HCT116 (cell line): Measurements from ENCODE around the gene HS6ST3. TPM values are rescaled to one million over a fixed set of nuclear protein-coding genes. Genes with fewer than 3 reads are reported as not detected.

Experiments used
- ATAC-seq: fragments of 200-7000 bp; cut with Tn5 transposase; 2 replicates; pipeline ENCODE4 v1.9.1; 2020; ENCODE audit warnings: mild to moderate bottlenecking, moderate library complexity
- BruUV-seq: library from RNA; stranded (reverse); fragments of 400-500 nt; replicated peaks from 2 replicates; lab custom pipeline; 2021; lab: Mats Ljungman, UMichigan
- CTCF ChIA-PET: fragments of 300-600 bp; sonication (Branson Sonifier 250); formaldehyde crosslinking; loops from one replicate; lab custom pipeline; 2021; ENCODE audit warnings: antibody characterized with exemption; lab: Charles Lee
- POLR2A ChIA-PET: fragments of 300-600, 350-600 bp; sonication (Branson Sonifier 250); formaldehyde crosslinking; loops from one replicate; lab custom pipeline; 2021; ENCODE audit warnings: antibody characterized with exemption; lab: Charles Lee
- RAD21 ChIA-PET, 2 experiments: fragments of 300-600 bp; sonication (Branson Sonifier 250); formaldehyde crosslinking; loops; one replicate each; lab custom pipeline; 2023; ENCODE audit warnings: low total read pairs in 2 of 2; ENCODE audit not compliant: uncharacterized antibody in 2 of 2, unreplicated experiment in 2 of 2, low non-redundant PET in 1 of 2; lab: Charles Lee
- DNase-seq: peaks from one replicate; pipeline ENCODE4 v3.0.0-alpha.2; 2010; ENCODE audit warnings: low read depth, low spot score
- H2AFZ ChIP-seq: fragments of 200-600 bp; shearing (Covaris generic), sonication (generic); 2 replicates; pipeline ENCODE4 v1.6.1; 2017; ENCODE audit warnings: low read depth, mixed run types, mixed read lengths, antibody characterized with exemption, low read length; ENCODE audit not compliant: poor library complexity, severe bottlenecking
- H3K27ac ChIP-seq: 2 replicates; pipeline ENCODE4 v1.5.1; 2012; ENCODE audit warnings: low read depth, low read length
- H3K27me3 ChIP-seq: fragments of 200-600 bp; sonication (generic); 2 replicates; pipeline ENCODE4 v1.6.1; 2016; ENCODE audit warnings: mixed run types, low read length, mixed read lengths; ENCODE audit not compliant: insufficient read depth
- H3K36me3 ChIP-seq, 2 experiments: fragments of 200-500 bp in 1 of 2; fragments of 200-600 bp in 1 of 2; sonication (Bioruptor generic) in 1 of 2; sonication (generic) in 1 of 2; 2 replicates each; pipeline versions ENCODE4 v1.5.1 to v1.6.1; 2014 to 2016; ENCODE audit warnings: low read length in 2 of 2, inconsistent platforms in 1 of 2, mixed read lengths in 1 of 2, mixed run types in 1 of 2; ENCODE audit not compliant: insufficient read depth in 2 of 2, control insufficient read depth in 1 of 2
- H3K4me1 ChIP-seq, 2 experiments: fragments of 200-600 bp in 1 of 2; sonication (generic) in 1 of 2; 2 replicates each; pipeline versions ENCODE4 v1.5.1 to v1.6.1; 2012 to 2017; ENCODE audit warnings: low read length in 2 of 2, inconsistent platforms in 1 of 2, mild to moderate bottlenecking in 1 of 2, mixed read lengths in 1 of 2, mixed run types in 1 of 2, moderate library complexity in 1 of 2; ENCODE audit not compliant: insufficient read depth in 2 of 2, control insufficient read depth in 1 of 2
- H3K4me2 ChIP-seq: fragments of 200-600 bp; sonication (generic); 2 replicates; pipeline ENCODE4 v1.6.1; 2017; ENCODE audit warnings: mixed run types, low read length, mixed read lengths
- H3K4me3 ChIP-seq, 2 experiments: fragments of 200-600 bp in 1 of 2; sonication (generic) in 1 of 2; replicated peaks in 1 of 2; 2 replicates each; pipeline ENCODE4 v1.5.1; 2011 to 2016; ENCODE audit warnings: low read length in 2 of 2, control low read depth in 1 of 2, low read depth in 1 of 2, mild to moderate bottlenecking in 1 of 2, mixed read lengths in 1 of 2, mixed run types in 1 of 2
- H3K79me2 ChIP-seq: fragments of 200-600 bp; sonication (generic); 2 replicates; pipeline ENCODE4 v1.6.1; 2017; ENCODE audit warnings: mild to moderate bottlenecking, mixed run types, low read length, moderate library complexity, mixed read lengths; ENCODE audit not compliant: insufficient read depth
- H3K9ac ChIP-seq: fragments of 200-600 bp; sonication (generic); 2 replicates; pipeline ENCODE4 v1.6.1; 2016; ENCODE audit warnings: low read length, mixed read lengths
- H3K9me2 ChIP-seq: fragments of 200-600 bp; sonication (generic), shearing (Covaris generic); 2 replicates; pipeline ENCODE4 v1.6.1; 2017; ENCODE audit warnings: mixed run types, mild to moderate bottlenecking, moderate library complexity; ENCODE audit not compliant: insufficient read depth
- H3K9me3 ChIP-seq, 2 experiments: fragments of 200-500 bp in 1 of 2; fragments of 200-600 bp in 1 of 2; sonication (Bioruptor generic) in 1 of 2; sonication (generic) in 1 of 2; 2 replicates each; pipeline ENCODE4 v1.6.1; 2014 to 2017; ENCODE audit warnings: low read length in 2 of 2, mixed read lengths in 2 of 2, inconsistent platforms in 1 of 2, low read depth in 1 of 2, mild to moderate bottlenecking in 1 of 2, mixed run types in 1 of 2, moderate library complexity in 1 of 2; ENCODE audit not compliant: control insufficient read depth in 1 of 2, insufficient read depth in 1 of 2
- H4K20me1 ChIP-seq: fragments of 200-600 bp; sonication (generic), shearing (Covaris generic); 2 replicates; pipeline ENCODE4 v1.6.1; 2017; ENCODE audit warnings: mixed run types, mild to moderate bottlenecking, moderate library complexity; ENCODE audit not compliant: insufficient read depth
- ATF3 ChIP-seq: IDR thresholded peaks from 2 replicates; pipeline ENCODE4 v1.6.1; 2012
- CBX3 ChIP-seq: IDR thresholded peaks from 2 replicates; pipeline ENCODE4 v1.6.1; 2012; ENCODE audit warnings: low read depth
- ELF1 ChIP-seq: IDR thresholded peaks from 2 replicates; pipeline ENCODE4 v1.6.1; 2012; ENCODE audit warnings: low read depth, borderline replicate concordance
- JUND ChIP-seq: IDR thresholded peaks from 2 replicates; pipeline ENCODE4 v1.6.1; 2012
- SP1 ChIP-seq: IDR thresholded peaks from 2 replicates; pipeline ENCODE4 v1.6.1; 2012; ENCODE audit warnings: low read depth
- SRF ChIP-seq: IDR thresholded peaks from 2 replicates; pipeline ENCODE4 v1.6.1; 2012; ENCODE audit warnings: low read depth
- YY1 ChIP-seq: IDR thresholded peaks from 2 replicates; pipeline ENCODE4 v1.6.1; 2011; ENCODE audit warnings: low read length, low read depth, moderate library complexity, mild to moderate bottlenecking; ENCODE audit not compliant: insufficient replicate concordance; ENCODE audit errors: extremely low read depth
- intact Hi-C: fragments of 100-400 bp; cut with micrococcal nuclease; formaldehyde crosslinking; loops from 2 replicates; pipeline ENCODE4 v1.10.0; 2022
- total RNA-seq: library from RNA; stranded (reverse); gene quantifications from one replicate; pipeline ENCODE4 v1.2.1, GENCODE V29; 2021; ENCODE audit not compliant: unreplicated experiment

The HS6ST3 gene
- total RNA-seq, 1 experiment from 2014 or later, result 0.10 TPM

GRCh38 chr13:96836733-96837132 lies 746.8 kb downstream of the HS6ST3 start:
- Histone ChIP-seq H3K4me2 (no peak overlapping the region), H3K9ac (no peak overlapping the region), H3K27ac (no peak overlapping the region), H4K20me1 (no peaks in the 10 kb centered on the region), H3K27me3 (peaks cover 27% of the 10 kb centered on the region), H3K79me2 (no peaks in the 10 kb centered on the region), H3K4me1 (no peaks in the 10 kb centered on the region), H3K36me3 (no peaks in the 10 kb centered on the region), H3K9me3 (no peaks in the 10 kb centered on the region), H2AFZ (no peak overlapping the region), H3K4me3 (no peak overlapping the region), H3K9me2 (no peaks in the 10 kb centered on the region)
- ATAC-seq, result no peak
- ChIA-PET POLR2A (no interaction called here), CTCF (no interaction called here), RAD21 (no interaction called here)
- DNase-seq, result no peak
- intact Hi-C loops, result no loop called here
- TF ChIP-seq JUND (no peak), CBX3 (no peak), YY1 (no peak), SP1 (no peak)
- BruUV-seq, result no TSS peak

GRCh38 chr13:96837809-96838208 lies 747.9 kb downstream of the HS6ST3 start:
- H3K79me2 ChIP-seq, result no peaks in the 10 kb centered on the region
- no peaks in the 10 kb centered on the region for H3K4me1 ChIP-seq
- no peaks in the 10 kb centered on the region for H3K9me2 ChIP-seq
- H3K9me3 ChIP-seq, result no peaks in the 10 kb centered on the region
- DNase-seq, result no peak
- H3K4me3 ChIP-seq, result no peak overlapping the region
- H3K36me3 ChIP-seq, result no peaks in the 10 kb centered on the region
- no peak overlapping the region for H3K4me2 ChIP-seq
- TF ChIP-seq ATF3 (no peak), SRF (no peak), ELF1 (no peak), YY1 (no peak)
- TF ChIP-seq, all 23 proteins: peak for 0
- Histone ChIP-seq H3K9ac (no peak overlapping the region), H3K27me3 (peaks cover 31% of the 10 kb centered on the region), H2AFZ (no peak overlapping the region), H4K20me1 (no peaks in the 10 kb centered on the region), H3K27ac (no peak overlapping the region)
- ChIA-PET RAD21 (no interaction called here), POLR2A (no interaction called here), CTCF (no interaction called here)
- intact Hi-C loops, result no loop called here
- ATAC-seq, result no peak
- no TSS peak for BruUV-seq
